HG03565 (cell line): Measurements from ENCODE around the gene AP3S2.
"Not testable (repeated sequence)": the region's sequence is repeated elsewhere in the genome, so short reads cannot be mapped to it uniquely, and the experiment has no call there.

Experiments
- ATAC-seq: cut with Tn5 transposase; IDR thresholded peaks from one replicate; pipeline ENCODE4 v1.9.1; 2021; ENCODE audit warnings: mild to moderate bottlenecking, moderate library complexity; ENCODE audit not compliant: unreplicated experiment

The AP3S2 gene

GRCh38 chr15:89783111-89783860 is 110.5 kb downstream of the AP3S2 start:
- ATAC-seq, result no peak

- ATAC-seq, result not testable (repeated sequence)
Observed at GRCh38 chr15:89782619-89782950, 111.2 kb downstream of the AP3S2 start.

GRCh38 chr15:89781891-89782618 is 111.7 kb downstream of the AP3S2 start:
- ATAC-seq, result no peak

- no peak for ATAC-seq
Observed at GRCh38 chr15:89781055-89781454, 112.7 kb downstream of the AP3S2 start.

GRCh38 chr15:89780601-89781000 is 113.2 kb downstream of the AP3S2 start:
- ATAC-seq, result no peak
